HG03196 (cell line): ENCODE data around the gene MAGEB4.
"Not testable (repeated sequence)": the region's sequence is repeated elsewhere in the genome, so short reads cannot be mapped to it uniquely, and the experiment has no call there.

ENCODE experiments used
- ATAC-seq: cut with Tn5 transposase; IDR thresholded peaks from one replicate; pipeline ENCODE4 v1.9.1; 2021; ENCODE audit not compliant: unreplicated experiment

MAGEB4 gene

GRCh38 chrX:30241724-30242415 lies at the start of gene MAGEB4:
MAGEB4 (plus strand) TSS chrX:30242000; CDS start chrX:30242136, 136 bp downstream.
- no peak for ATAC-seq

- ATAC-seq, result not testable (repeated sequence)
Observed at GRCh38 chrX:30193910-30194309, 47.9 kb upstream of the MAGEB4 start.

- no peak for ATAC-seq
Observed at GRCh38 chrX:30196322-30196721, 45.5 kb upstream of the MAGEB4 start.

- no peak for ATAC-seq
Observed at GRCh38 chrX:30212172-30212571, 29.6 kb upstream of the MAGEB4 start.

- ATAC-seq, result no peak
Observed at GRCh38 chrX:30215357-30215843, 26.4 kb upstream of the MAGEB4 start, which contains the start of gene MAGEB2. MAGEB2 (plus strand) TSS chrX:30215563; CDS start chrX:30218581, 3,018 bp downstream.

GRCh38 chrX:30217465-30217864 lies 24.3 kb upstream of the MAGEB4 start:
- ATAC-seq, result no peak

- ATAC-seq, result no peak
Observed at GRCh38 chrX:30219372-30219771, 22.4 kb upstream of the MAGEB4 start.

- no peak for ATAC-seq
Observed at GRCh38 chrX:30220661-30221060, 21.1 kb upstream of the MAGEB4 start.

GRCh38 chrX:30224536-30224935 lies 17.3 kb upstream of the MAGEB4 start:
- ATAC-seq, result no peak

GRCh38 chrX:30228526-30228925 lies 13.3 kb upstream of the MAGEB4 start:
- no peak for ATAC-seq

- no peak for ATAC-seq
Observed at GRCh38 chrX:30230395-30230794, 11.4 kb upstream of the MAGEB4 start, which contains the start of gene MAGEB3. MAGEB3 (plus strand) TSS chrX:30230657; CDS start chrX:30235925, 5,268 bp downstream.

GRCh38 chrX:30246769-30247489 lies 5.1 kb downstream of the MAGEB4 start, which contains the start of gene MAGEB1:
MAGEB1 (plus strand) TSS chrX:30247146; CDS start chrX:30250494, 3,348 bp downstream.
- ATAC-seq, result no peak

GRCh38 chrX:30248854-30249253 lies 7.1 kb downstream of the MAGEB4 start:
- no peak for ATAC-seq

- no peak for ATAC-seq
Observed at GRCh38 chrX:30253257-30253656, 11.5 kb downstream of the MAGEB4 start.

- no peak for ATAC-seq
Observed at GRCh38 chrX:30259927-30260326, 18.1 kb downstream of the MAGEB4 start.

GRCh38 chrX:30261012-30261411 lies 19.2 kb downstream of the MAGEB4 start:
- no peak for ATAC-seq

- no peak for ATAC-seq
Observed at GRCh38 chrX:30262763-30263162, 21.0 kb downstream of the MAGEB4 start.

- ATAC-seq, result no peak
Observed at GRCh38 chrX:30270639-30271038, 28.8 kb downstream of the MAGEB4 start.

- no peak for ATAC-seq
Observed at GRCh38 chrX:30275498-30275897, 33.7 kb downstream of the MAGEB4 start.

GRCh38 chrX:30278365-30278764 lies 36.6 kb downstream of the MAGEB4 start:
- no peak for ATAC-seq

- ATAC-seq, result no peak
Observed at GRCh38 chrX:30280428-30280827, 38.6 kb downstream of the MAGEB4 start.

- ATAC-seq, result no peak
Observed at GRCh38 chrX:30282527-30282926, 40.7 kb downstream of the MAGEB4 start.
